Measurements from ENCODE around the gene CLMN.

The CLMN gene

DNA sequence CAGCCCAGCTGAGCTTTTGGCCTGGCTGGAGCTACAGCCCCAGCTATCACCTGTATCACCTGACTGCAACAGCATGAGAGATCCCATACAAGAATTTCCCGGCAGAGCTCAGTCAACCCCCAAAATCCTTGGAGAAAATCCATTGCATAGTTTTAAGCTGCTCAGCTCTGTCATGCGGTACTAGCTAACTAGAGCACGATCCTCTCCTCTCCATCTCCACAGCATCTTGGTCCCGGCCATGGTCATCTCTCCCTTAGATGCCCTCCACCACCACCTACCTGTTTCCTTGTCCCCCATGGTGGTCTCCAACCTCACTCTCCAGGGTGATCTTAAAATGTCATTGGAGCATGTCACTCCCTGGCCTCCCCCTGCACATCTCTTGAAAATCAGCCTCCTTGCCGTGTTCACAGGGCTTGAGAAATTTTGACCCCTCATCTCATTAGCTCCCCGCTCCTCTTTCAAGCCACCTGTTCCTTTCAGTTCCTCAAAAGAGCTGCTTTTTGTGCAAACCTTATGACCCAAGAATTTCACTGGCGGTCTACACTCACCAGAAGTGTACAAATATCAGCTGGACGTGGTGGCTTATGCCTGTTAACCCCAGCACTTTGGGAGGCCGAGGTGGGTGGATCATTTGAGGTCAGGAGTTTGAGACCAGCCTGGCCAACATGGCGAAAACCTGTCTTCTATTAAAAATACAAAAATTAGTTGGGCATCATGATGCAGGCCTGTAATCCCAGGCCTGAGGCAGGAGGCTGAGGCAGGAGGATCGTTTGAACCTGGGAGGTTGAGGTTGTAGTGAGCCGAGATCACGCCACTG lies 8.1 kb upstream of the CLMN start:
- no peak; the same call in 1 of the 2 replicates for TF ChIP-seq POLR2A (IDR thresholded peaks at IDR 0.05; ENCODE audit: low read depth, low read length)
- TF ChIP-seq SPI1 (IDR thresholded peaks at IDR 0.05; ENCODE audit: low read depth, low read length), result peak; percentile 100
- peak; percentile 14; the same call in 1 of the 2 replicates for TF ChIP-seq POU2F2 (IDR thresholded peaks at IDR 0.05; ENCODE audit: low read depth, low read length)
- peak; percentile 60; the same call in 1 of the 2 replicates for TF ChIP-seq POLR2AphosphoS5 (IDR thresholded peaks at IDR 0.05; ENCODE audit: low read depth, low read length)
- peak; percentile 16 for TF ChIP-seq PAX5 (IDR thresholded peaks at IDR 0.05; ENCODE audit: insufficient read depth, low read length, severe bottlenecking)
- no peak; the same call in 1 of the 2 replicates for TF ChIP-seq TAF1 (IDR thresholded peaks at IDR 0.05; ENCODE audit: low read depth, low read length)
- DNase-seq (ENCODE audit: insufficient read length, low spot score), result peak; percentile 50
- FAIRE-seq, result peak; percentile 98

DNA sequence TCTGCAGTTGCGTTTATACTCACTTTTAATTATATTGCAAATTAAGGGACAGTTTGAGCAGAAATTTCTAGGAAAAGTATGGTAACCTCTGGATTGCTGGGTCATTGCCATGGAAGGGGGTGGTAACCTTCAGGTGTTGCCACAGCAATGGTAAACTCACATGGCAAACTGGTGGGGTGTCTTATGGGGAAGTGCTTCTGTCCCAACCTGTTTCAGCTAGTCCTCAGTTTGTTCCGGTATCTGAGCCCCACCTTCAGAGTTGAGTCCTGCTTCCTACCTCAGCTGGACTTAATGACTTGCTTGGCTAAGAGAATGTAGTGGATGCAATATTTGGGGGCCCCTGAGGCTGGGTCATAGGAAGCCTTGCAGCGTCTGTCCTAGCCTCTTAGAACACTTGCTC lies 7.3 kb upstream of the CLMN start:
- TF ChIP-seq POLR2AphosphoS5 (IDR thresholded peaks at IDR 0.05; ENCODE audit: low read depth, low read length) (0 out of 2 replicates have a peak, but pooled peaks have one; percentile 35), TAF1 (IDR thresholded peaks at IDR 0.05; ENCODE audit: low read depth, low read length) (no peak), POU2F2 (IDR thresholded peaks at IDR 0.05; ENCODE audit: low read depth, low read length) (no peak), SPI1 (IDR thresholded peaks at IDR 0.05; ENCODE audit: low read depth, low read length) (peak; percentile 91), POLR2A (IDR thresholded peaks at IDR 0.05; ENCODE audit: low read depth, low read length) (no peak)
- FAIRE-seq (no peak), DNase-seq (ENCODE audit: insufficient read length, low spot score) (no peak)

- FAIRE-seq (no peak), DNase-seq (ENCODE audit: insufficient read length, low spot score) (no peak)
- TF ChIP-seq SPI1 (IDR thresholded peaks at IDR 0.05; ENCODE audit: low read depth, low read length) (no peak), POLR2A (IDR thresholded peaks at IDR 0.05; ENCODE audit: low read depth, low read length) (no peak), POLR2AphosphoS5 (IDR thresholded peaks at IDR 0.05; ENCODE audit: low read depth, low read length) (no peak), POU2F2 (IDR thresholded peaks at IDR 0.05; ENCODE audit: low read depth, low read length) (no peak), TAF1 (IDR thresholded peaks at IDR 0.05; ENCODE audit: low read depth, low read length) (no peak), PAX5 (IDR thresholded peaks at IDR 0.05; ENCODE audit: insufficient read depth, low read length, severe bottlenecking) (no peak)
Observed at GRCh38 chr14:95323917-95324316, 4.2 kb upstream of the CLMN start.

DNA sequence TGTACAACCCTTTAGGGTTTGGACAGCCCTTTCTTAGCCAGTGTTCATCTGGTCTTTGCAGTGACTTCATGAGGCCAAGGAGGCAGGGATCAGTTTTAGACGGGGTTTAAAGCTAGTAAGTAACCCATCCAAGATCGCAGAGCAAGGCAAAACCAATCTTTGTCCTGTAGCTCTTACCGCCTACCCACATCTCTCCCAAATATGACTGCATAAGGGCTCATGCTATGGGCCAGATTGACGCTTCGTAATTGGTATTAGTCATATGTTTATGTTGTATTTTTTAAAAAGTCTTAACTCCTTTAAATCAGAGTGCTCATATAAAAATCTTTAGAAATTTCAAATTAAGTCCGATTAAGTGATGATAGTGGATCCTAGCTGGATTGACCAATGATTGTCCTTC lies 3.7 kb upstream of the CLMN start:
- DNase-seq (ENCODE audit: insufficient read length, low spot score) (no peak), FAIRE-seq (no peak)
- TF ChIP-seq PAX5 (IDR thresholded peaks at IDR 0.05; ENCODE audit: insufficient read depth, low read length, severe bottlenecking) (no peak), POLR2AphosphoS5 (IDR thresholded peaks at IDR 0.05; ENCODE audit: low read depth, low read length) (no peak), POLR2A (IDR thresholded peaks at IDR 0.05; ENCODE audit: low read depth, low read length) (no peak), SPI1 (IDR thresholded peaks at IDR 0.05; ENCODE audit: low read depth, low read length) (no peak), POU2F2 (IDR thresholded peaks at IDR 0.05; ENCODE audit: low read depth, low read length) (no peak), TAF1 (IDR thresholded peaks at IDR 0.05; ENCODE audit: low read depth, low read length) (no peak)

- FAIRE-seq (no peak), DNase-seq (ENCODE audit: insufficient read length, low spot score) (no peak)
- no peak for TF ChIP-seq POLR2AphosphoS5 (IDR thresholded peaks at IDR 0.05; ENCODE audit: low read depth, low read length)
- TF ChIP-seq TAF1 (IDR thresholded peaks at IDR 0.05; ENCODE audit: low read depth, low read length), result no peak
- no peak for TF ChIP-seq PAX5 (IDR thresholded peaks at IDR 0.05; ENCODE audit: insufficient read depth, low read length, severe bottlenecking)
- TF ChIP-seq SPI1 (IDR thresholded peaks at IDR 0.05; ENCODE audit: low read depth, low read length), result no peak
- no peak for TF ChIP-seq POU2F2 (IDR thresholded peaks at IDR 0.05; ENCODE audit: low read depth, low read length)
- no peak for TF ChIP-seq POLR2A (IDR thresholded peaks at IDR 0.05; ENCODE audit: low read depth, low read length)
Observed at GRCh38 chr14:95322651-95323050, 2.9 kb upstream of the CLMN start.

GRCh38 chr14:95321693-95322455 lies 2.2 kb upstream of the CLMN start:
- TF ChIP-seq PAX5 (IDR thresholded peaks at IDR 0.05; ENCODE audit: insufficient read depth, low read length, severe bottlenecking) (no peak), POLR2A (IDR thresholded peaks at IDR 0.05; ENCODE audit: low read depth, low read length) (no peak), TAF1 (IDR thresholded peaks at IDR 0.05; ENCODE audit: low read depth, low read length) (no peak), SPI1 (IDR thresholded peaks at IDR 0.05; ENCODE audit: low read depth, low read length) (no peak), POU2F2 (IDR thresholded peaks at IDR 0.05; ENCODE audit: low read depth, low read length) (no peak), POLR2AphosphoS5 (IDR thresholded peaks at IDR 0.05; ENCODE audit: low read depth, low read length) (no peak)
- DNase-seq (ENCODE audit: insufficient read length, low spot score), result no peak
- FAIRE-seq, result no peak

GRCh38 chr14:95320955-95321600 lies 1.4 kb upstream of the CLMN start:
- TF ChIP-seq PAX5 (IDR thresholded peaks at IDR 0.05; ENCODE audit: insufficient read depth, low read length, severe bottlenecking), result no peak
- TF ChIP-seq POLR2A (IDR thresholded peaks at IDR 0.05; ENCODE audit: low read depth, low read length), result no peak
- no peak for TF ChIP-seq SPI1 (IDR thresholded peaks at IDR 0.05; ENCODE audit: low read depth, low read length)
- no peak for TF ChIP-seq POLR2AphosphoS5 (IDR thresholded peaks at IDR 0.05; ENCODE audit: low read depth, low read length)
- DNase-seq (ENCODE audit: insufficient read length, low spot score) (no peak), FAIRE-seq (peak; percentile 50)

DNA sequence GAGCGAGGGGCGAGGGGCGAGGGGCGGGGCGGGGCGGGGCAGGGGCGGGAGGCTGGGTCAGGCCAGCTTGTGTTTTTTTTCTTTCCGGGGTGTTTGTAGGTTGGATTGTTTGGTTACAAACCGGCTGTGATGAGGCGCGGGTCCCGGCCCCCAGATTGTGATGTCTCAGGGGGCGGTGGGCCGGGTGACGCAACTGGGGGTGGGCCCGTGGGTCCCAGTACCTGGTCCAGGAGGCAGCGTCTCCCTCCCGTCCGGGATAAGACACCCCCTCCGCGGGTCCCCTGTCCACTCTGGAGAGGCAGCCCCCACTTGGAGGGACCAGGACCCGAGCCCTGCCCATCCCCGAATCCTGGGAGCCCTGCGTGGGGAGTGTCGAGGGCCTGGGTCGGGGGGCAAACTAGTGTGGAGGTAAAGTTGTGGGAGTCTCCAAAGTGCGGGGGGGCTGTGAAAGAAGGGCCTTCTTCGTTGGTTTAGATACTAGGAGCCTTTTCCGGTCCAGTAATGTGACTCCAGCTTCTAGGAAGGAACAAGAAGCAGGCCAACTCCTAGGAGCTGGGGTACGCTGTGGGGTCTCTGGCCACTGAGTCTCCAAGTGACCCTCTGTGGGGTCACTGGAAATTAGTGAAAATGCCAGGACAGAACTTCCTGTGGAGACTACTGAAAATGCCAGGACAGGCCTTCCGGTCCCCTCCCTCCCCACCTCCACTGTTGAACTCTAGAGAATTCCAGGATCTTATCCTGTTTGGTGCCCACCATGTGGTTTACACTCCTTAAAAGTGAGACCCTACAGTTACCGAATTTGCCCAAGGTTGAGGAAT lies 579 bp upstream of the CLMN start:
- no peak for TF ChIP-seq PAX5 (IDR thresholded peaks at IDR 0.05; ENCODE audit: insufficient read depth, low read length, severe bottlenecking)
- no peak for TF ChIP-seq TAF1 (IDR thresholded peaks at IDR 0.05; ENCODE audit: low read depth, low read length)
- no peak for TF ChIP-seq SPI1 (IDR thresholded peaks at IDR 0.05; ENCODE audit: low read depth, low read length)
- no peak for TF ChIP-seq POLR2AphosphoS5 (IDR thresholded peaks at IDR 0.05; ENCODE audit: low read depth, low read length)
- TF ChIP-seq POU2F2 (IDR thresholded peaks at IDR 0.05; ENCODE audit: low read depth, low read length), result no peak
- TF ChIP-seq POLR2A (IDR thresholded peaks at IDR 0.05; ENCODE audit: low read depth, low read length), result no peak
- DNase-seq (ENCODE audit: insufficient read length, low spot score), result no peak
- FAIRE-seq, result peak; percentile 9

Measured in GM12891 (cell line).